IPS-15b (cell line): Measurements from ENCODE around the gene PDZK1IP1.

Experiments
- H3K27me3 ChIP-seq: one replicate; pipeline ENCODE4 v1.6.1; 2013; ENCODE audit warnings: low read length; ENCODE audit not compliant: control insufficient read depth, insufficient read depth
- H3K36me3 ChIP-seq: one replicate; pipeline ENCODE4 v1.6.1; 2013; ENCODE audit warnings: low read length; ENCODE audit not compliant: control insufficient read depth, insufficient read depth
- H3K4me1 ChIP-seq: one replicate; pipeline ENCODE4 v1.6.1; 2013; ENCODE audit warnings: mild to moderate bottlenecking, low read length; ENCODE audit not compliant: control insufficient read depth, insufficient read depth
- H3K4me3 ChIP-seq: one replicate; pipeline ENCODE4 v1.5.1; 2013; ENCODE audit warnings: low read depth, low read length
- H3K9ac ChIP-seq: one replicate; pipeline ENCODE4 v1.6.1; 2013; ENCODE audit warnings: low read depth, mild to moderate bottlenecking, low read length
- H3K9me3 ChIP-seq: one replicate; pipeline ENCODE4 v1.6.1; 2013; ENCODE audit warnings: mild to moderate bottlenecking, low read length; ENCODE audit not compliant: control insufficient read depth, insufficient read depth

Gene PDZK1IP1, protein sequence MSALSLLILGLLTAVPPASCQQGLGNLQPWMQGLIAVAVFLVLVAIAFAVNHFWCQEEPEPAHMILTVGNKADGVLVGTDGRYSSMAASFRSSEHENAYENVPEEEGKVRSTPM

DNA sequence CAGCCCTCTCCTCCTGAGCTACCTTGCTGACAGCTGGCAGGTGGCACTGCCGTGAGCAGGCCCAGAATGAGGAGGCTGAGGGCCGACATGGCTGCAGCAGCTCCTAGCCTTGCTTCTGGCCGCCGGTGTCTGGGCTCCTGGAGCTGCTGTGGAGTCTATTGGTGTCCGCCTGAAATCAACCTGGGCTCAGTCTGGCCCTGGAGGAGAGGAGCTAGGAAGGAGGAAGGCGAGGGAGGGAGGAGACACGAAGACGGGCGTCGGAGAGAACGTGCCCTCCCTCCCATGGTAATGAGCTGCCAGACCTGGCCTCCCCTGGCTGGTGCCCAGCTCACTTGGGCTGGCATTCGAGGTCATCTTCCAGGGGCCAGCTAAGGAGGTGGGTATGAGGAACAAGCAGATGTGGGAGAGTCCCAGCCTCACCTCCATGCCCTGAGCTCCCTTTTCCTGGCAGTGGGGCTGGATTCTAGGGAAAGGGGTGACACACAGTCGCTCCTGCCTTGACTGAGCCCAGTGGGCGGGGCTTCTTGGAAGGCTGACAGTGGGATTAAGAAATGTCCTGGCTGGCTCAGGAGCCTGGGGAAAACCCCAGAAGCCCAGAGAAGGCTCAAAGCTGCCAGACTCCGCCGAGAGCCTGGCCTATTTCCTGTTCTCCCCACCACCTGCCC, at the start of gene PDZK1IP1:
Gene PDZK1IP1 (minus strand): TSS at position 193 of the 665 bp plus-strand sequence. CDS start 104 bp downstream, at position 89.
- no peaks in the 10 kb centered on the region for H3K36me3 ChIP-seq
- no peak within 1 kb of the TSS for H3K4me3 ChIP-seq
- no peaks in the 10 kb centered on the region for H3K9me3 ChIP-seq
- H3K9ac ChIP-seq, result no peak within 1 kb of the TSS
- H3K4me1 ChIP-seq, result peaks cover 6% of the 10 kb centered on the region
- peaks cover 63% of the 10 kb centered on the region for H3K27me3 ChIP-seq

DNA sequence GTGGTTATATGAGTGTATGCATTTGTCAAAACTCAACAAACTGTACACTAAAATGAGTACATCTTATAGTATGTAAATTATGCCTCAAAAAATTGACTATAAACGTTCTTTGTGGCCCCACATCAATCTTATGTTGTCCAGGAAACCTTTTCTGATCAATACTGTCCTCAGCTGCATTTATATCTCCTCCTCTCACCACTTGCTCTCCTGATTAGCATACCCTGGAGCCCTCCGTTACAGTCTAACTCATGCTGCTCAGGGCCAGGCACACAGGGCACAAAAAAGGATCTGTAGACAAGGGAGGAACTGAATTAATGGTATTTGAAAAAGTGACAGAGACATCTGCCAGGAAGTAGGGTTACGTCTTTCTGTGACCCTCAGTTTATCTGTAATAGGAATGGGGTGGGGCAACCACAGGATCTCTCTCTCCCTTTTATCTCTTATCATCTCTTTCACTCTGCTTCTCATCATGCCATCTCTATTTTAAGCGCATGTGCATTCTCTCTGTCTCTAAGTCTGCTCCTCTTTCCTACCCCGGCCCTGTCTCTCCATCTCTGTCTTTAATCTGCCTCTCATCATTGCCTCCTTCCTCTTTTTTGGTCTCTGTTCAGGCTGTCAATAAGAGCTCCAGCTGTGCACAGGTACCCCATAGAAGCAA, 49.2 kb upstream of the PDZK1IP1 start:
- Histone ChIP-seq H3K4me1 (peaks cover 5% of the 10 kb centered on the region), H3K9me3 (no peaks in the 10 kb centered on the region), H3K27me3 (peaks cover 73% of the 10 kb centered on the region), H3K36me3 (no peaks in the 10 kb centered on the region), H3K4me3 (no peak overlapping the region), H3K9ac (no peak overlapping the region)

DNA sequence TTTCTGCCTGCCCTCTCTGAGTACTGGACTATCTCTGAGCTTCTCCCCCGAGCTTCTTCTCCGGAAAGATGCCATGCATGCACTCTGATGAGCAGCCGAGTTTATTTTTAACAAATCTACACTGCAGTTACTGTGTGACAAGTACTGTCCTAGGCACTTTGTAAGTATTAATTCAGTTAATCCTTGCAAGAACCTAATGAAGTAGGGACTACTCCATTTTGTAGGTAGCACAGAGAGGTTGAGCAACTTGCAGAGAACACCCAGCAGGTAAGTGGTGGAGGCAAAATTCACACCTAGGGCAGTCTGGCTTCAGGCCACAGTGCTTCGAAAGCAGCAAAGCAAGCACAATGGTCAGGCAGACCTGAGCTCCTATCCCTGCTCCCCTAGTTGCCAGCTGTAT, 46.0 kb upstream of the PDZK1IP1 start:
- H3K4me1 ChIP-seq, result peaks cover 10% of the 10 kb centered on the region
- H3K27me3 ChIP-seq, result peaks cover 81% of the 10 kb centered on the region
- H3K9ac ChIP-seq, result no peak overlapping the region
- no peaks in the 10 kb centered on the region for H3K9me3 ChIP-seq
- no peaks in the 10 kb centered on the region for H3K36me3 ChIP-seq
- H3K4me3 ChIP-seq, result peak overlapping the region; percentile 9

DNA sequence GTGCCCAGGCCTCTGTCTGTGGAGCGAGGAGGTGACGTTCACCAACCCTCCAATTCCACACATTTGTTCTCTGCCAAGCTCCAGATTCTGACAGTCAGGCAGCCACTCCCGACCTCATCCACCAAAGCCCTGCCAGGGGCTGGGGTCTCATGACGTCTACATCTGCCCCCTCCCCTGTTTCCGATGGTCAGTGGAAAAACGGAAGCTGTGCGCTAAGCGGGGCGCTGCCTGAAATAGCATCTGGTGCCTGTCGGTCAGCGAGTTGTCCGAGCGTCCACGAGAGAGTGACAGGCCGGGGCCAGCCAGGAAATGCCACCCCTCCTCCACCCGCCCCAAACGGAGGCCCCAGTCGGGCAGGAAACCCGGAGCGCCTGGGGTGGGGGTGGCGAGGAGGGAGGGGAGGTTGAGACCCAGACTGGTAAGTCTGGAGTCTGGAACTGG, 45.4 kb upstream of the PDZK1IP1 start:
- H3K9me3 ChIP-seq, result no peaks in the 10 kb centered on the region
- H3K4me1 ChIP-seq, result peaks cover 10% of the 10 kb centered on the region
- no peak overlapping the region for H3K9ac ChIP-seq
- H3K4me3 ChIP-seq, result peak overlapping the region; percentile 9
- H3K36me3 ChIP-seq, result no peaks in the 10 kb centered on the region
- peaks cover 86% of the 10 kb centered on the region for H3K27me3 ChIP-seq

DNA sequence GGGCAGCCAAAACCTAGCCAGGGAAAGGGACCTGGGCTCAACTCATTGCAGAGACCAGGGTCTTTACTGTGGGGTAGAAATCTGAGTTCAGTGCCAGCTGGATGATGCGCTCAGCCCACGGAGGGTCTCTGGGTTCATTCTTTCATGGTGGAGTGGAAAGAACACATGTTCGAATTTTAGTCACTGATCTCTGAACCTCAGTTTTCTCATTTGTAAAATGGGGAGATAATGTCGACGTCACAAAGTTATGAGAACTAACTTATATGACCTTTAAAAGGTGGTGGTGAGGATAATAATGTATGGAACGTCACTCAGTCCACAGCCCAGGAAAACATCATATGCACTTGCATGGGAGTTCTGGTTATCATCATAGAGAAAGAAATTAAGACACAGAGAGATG, 43.4 kb upstream of the PDZK1IP1 start:
- H3K27me3 ChIP-seq, result peaks cover 93% of the 10 kb centered on the region
- H3K4me3 ChIP-seq, result peak overlapping the region; percentile 30
- H3K9me3 ChIP-seq, result no peaks in the 10 kb centered on the region
- no peaks in the 10 kb centered on the region for H3K36me3 ChIP-seq
- H3K4me1 ChIP-seq, result peaks cover 18% of the 10 kb centered on the region
- H3K9ac ChIP-seq, result no peak overlapping the region

DNA sequence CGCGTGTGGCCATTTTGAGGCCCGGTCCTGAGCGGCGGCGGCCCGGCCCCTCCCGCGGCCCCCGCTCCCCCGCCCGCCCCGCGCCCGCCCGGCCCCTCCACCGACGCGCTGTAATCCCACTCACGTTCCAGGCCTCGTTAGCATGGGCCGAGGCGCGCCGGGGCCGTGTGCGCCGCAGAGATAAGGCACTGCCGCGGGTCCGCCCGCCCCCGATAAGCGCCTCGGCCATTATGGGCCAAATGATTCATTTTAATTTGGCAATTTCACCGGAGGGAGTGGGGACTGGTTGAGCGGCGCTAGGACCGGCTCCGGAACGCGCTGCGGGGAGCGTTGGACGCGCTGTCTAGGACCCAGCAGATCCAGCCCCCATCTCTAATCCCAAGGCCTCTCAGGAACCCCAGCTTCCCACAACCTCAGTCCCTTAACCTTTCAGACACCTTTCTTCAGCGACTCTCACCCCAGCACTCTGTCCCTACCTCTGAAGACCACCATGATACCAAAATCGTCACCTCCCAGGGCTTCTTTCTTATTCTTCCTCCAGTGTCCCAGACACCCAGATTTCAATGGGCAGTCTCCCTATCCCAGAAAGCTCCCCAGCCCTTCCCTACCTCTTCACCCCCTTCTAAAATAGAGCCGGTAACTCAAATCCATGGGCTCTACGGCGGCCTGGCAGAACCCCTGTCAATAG, 42.5 kb upstream of the PDZK1IP1 start, which contains the start of gene TAL1:
Gene TAL1 (minus strand): TSS at position 39 of the 688 bp plus-strand sequence. CDS start 6,337 bp downstream, outside the sequence.
- H3K9ac ChIP-seq, result no peak within 1 kb of the TSS
- no peaks in the 10 kb centered on the region for H3K36me3 ChIP-seq
- peak within 1 kb of the TSS; percentile 50 for H3K4me3 ChIP-seq
- peaks cover 93% of the 10 kb centered on the region for H3K27me3 ChIP-seq
- no peaks in the 10 kb centered on the region for H3K9me3 ChIP-seq
- H3K4me1 ChIP-seq, result peaks cover 18% of the 10 kb centered on the region

DNA sequence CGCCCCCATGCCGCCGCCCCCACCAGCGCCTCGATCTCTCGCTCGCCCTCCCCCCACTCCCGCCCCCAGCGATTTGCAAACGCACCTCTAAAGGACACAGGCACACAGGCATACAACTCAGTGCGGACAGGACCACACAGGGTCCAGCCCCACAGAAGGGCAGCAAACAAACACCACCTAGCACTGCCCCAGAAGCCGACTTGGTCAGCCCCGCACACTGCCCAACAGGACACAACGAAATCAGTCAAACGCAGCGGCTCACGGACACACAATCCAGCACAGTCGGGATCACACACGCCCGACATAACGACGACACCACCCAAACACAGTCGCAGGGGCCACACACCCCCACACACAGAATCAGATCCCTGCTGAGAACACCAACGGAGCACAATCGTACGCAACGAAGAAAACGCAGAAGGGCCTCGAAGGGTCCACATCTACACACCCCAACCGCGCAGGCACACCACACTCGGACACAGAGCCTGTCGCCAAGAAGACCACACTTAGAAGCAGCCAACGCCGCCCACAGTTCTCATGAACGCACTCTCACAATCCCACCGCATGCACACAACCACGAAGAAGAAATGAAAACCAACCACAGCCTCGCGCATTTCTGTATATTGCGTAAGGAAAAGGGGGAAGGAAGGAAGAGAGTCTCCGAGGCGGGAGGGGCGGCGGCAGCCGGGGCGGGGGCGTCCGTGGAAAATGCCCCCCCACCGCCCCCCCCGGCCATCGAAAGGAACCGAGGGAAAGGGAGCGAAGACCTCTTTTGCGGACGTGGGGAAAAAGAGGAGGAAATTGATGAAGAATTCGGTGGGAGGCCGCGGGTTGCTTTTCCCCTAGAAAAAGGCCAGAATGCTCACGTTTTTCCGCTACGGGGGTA, 41.7 kb upstream of the PDZK1IP1 start:
- Histone ChIP-seq H3K27me3 (peaks cover 98% of the 10 kb centered on the region), H3K4me1 (peaks cover 18% of the 10 kb centered on the region), H3K9me3 (no peaks in the 10 kb centered on the region), H3K9ac (no peak overlapping the region), H3K36me3 (no peaks in the 10 kb centered on the region), H3K4me3 (peak overlapping the region; percentile 50)

DNA sequence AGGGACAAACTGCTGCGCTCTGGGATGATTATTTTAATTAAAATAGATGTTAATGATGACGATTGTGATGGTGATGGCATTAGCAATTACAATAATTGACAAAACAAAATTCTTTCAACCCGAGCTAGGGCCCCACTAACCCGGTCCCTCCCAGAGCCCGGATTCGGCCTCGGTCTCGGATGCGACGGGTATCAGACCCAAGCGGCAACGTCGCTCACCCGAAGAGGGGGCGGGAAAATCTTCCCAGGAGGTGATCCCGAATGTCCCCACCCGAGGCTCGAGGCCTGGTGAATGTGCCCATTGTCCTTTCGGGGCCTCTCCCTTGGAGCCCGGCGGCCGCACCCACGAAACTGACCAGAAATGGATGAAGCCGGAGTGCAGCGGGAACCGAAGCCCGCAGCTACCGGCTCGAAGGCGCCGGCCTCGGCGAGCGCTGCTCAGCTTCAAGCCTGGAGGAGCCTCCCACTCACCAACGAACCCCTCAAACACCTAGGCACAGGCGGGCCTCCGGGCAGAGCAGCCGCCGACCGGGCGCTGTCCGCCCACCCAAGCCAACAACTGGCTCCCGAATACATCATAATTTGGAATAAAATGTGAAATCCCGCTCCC, 41.0 kb upstream of the PDZK1IP1 start:
- no peaks in the 10 kb centered on the region for H3K36me3 ChIP-seq

DNA sequence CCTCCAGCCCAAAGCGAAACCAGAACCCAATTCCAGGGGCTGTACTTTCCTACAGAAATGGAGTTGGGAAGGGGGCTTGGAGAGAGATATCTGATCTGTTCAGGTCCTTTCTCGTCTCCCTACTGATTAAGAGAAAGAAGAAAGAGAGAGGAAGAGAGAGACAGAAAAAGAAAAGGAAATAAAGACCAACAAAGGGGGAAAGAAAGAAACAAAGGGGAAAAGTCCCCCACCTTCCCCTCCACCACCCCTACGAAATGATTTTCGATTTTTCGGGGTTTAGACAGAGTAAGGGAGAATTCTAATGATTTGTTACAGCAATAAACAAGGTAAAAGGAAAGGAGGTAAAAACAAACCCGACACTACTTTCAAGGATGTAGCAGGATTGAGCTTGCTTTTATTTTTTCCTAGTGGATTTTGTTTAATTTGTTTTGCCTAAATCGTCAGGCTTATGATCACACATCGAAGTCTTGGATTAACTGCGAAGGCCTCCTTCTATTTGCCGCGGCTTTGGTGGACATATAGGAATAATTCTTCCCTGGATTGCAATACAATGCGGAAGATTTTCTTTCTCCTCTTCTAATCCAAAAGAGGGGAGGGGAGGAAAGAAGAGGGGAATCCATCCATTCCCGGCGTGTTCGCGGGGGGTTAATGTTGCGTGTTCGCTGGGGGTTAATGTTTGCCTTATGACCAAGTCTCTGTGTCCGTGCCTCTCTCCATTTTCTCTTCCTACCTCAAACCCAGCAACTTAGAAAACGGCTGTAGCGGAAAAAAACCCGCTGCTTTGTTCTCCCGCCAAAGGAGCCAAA, 40.3 kb upstream of the PDZK1IP1 start:
- Histone ChIP-seq H3K27me3 (peaks cover 95% of the 10 kb centered on the region), H3K9ac (no peak overlapping the region), H3K4me1 (peaks cover 16% of the 10 kb centered on the region), H3K4me3 (peak overlapping the region; percentile 45), H3K36me3 (no peaks in the 10 kb centered on the region), H3K9me3 (no peaks in the 10 kb centered on the region)

More for the DNA sequence above, 41.0 kb upstream of the PDZK1IP1 start:
- no peak overlapping the region for H3K9ac ChIP-seq
- H3K4me3 ChIP-seq, result peak overlapping the region; percentile 1
- peaks cover 18% of the 10 kb centered on the region for H3K4me1 ChIP-seq
- no peaks in the 10 kb centered on the region for H3K9me3 ChIP-seq
- peaks cover 98% of the 10 kb centered on the region for H3K27me3 ChIP-seq
